Hematopoietic multipotent progenitor cell treated with erythropoietin and hydrocortisone succinate and interleukin-3 and kit ligand, for 8 days (in vitro differentiated cells): ENCODE data around the gene KDM5A.
A peak's percentile ranks its signal among the peaks of the same experiment; 100 is the strongest.

Source experiments
- DNase-seq: peaks from one replicate; pipeline ENCODE4 v3.0.0-alpha.2; 2015

Gene KDM5A

GRCh38 chr12:269191-269590 is 119.9 kb downstream of the KDM5A start:
- no peak for DNase-seq

- no peak for DNase-seq
Measured at GRCh38 chr12:268483-268840, 120.7 kb downstream of the KDM5A start.

GRCh38 chr12:267581-268482 is 121.3 kb downstream of the KDM5A start:
- DNase-seq, result no peak

GRCh38 chr12:265096-265495 is 124.0 kb downstream of the KDM5A start:
- DNase-seq, result no peak

- peak; percentile 77 for DNase-seq
Measured at GRCh38 chr12:264269-264668, 124.9 kb downstream of the KDM5A start.

GRCh38 chr12:263574-263973 is 125.5 kb downstream of the KDM5A start:
- no peak for DNase-seq

GRCh38 chr12:262817-263216 is 126.3 kb downstream of the KDM5A start, which contains the start of gene SLC6A13:
Gene SLC6A13 (minus strand): TSS chr12:262836. CDS start chr12:260052, 2,784 bp downstream.
- no peak for DNase-seq

- no peak for DNase-seq
Measured at GRCh38 chr12:262113-262512, 127.0 kb downstream of the KDM5A start.

GRCh38 chr12:257521-258321 is 131.4 kb downstream of the KDM5A start:
- no peak for DNase-seq

- no peak for DNase-seq
Measured at GRCh38 chr12:256958-257357, 132.2 kb downstream of the KDM5A start.

- no peak for DNase-seq
Measured at GRCh38 chr12:256225-256624, 132.9 kb downstream of the KDM5A start.

- DNase-seq, result no peak
Measured at GRCh38 chr12:254912-255311, 134.2 kb downstream of the KDM5A start.

GRCh38 chr12:254039-254438 is 135.1 kb downstream of the KDM5A start:
- DNase-seq, result no peak

- DNase-seq, result no peak
Measured at GRCh38 chr12:253116-253831, 135.8 kb downstream of the KDM5A start.

- no peak for DNase-seq
Measured at GRCh38 chr12:252636-253035, 136.5 kb downstream of the KDM5A start.

GRCh38 chr12:247271-247670 is 141.8 kb downstream of the KDM5A start:
- DNase-seq, result no peak

GRCh38 chr12:243381-243780 is 145.7 kb downstream of the KDM5A start:
- DNase-seq, result no peak

- DNase-seq, result no peak
Measured at GRCh38 chr12:242496-242895, 146.6 kb downstream of the KDM5A start.

GRCh38 chr12:241266-241665 is 147.9 kb downstream of the KDM5A start:
- DNase-seq, result no peak

GRCh38 chr12:240566-240965 is 148.6 kb downstream of the KDM5A start:
- no peak for DNase-seq

- DNase-seq, result no peak
Measured at GRCh38 chr12:238736-239398, 150.3 kb downstream of the KDM5A start.

- no peak for DNase-seq
Measured at GRCh38 chr12:238116-238515, 151.0 kb downstream of the KDM5A start.
